Cardiac fibroblast (primary cell): Measurements from ENCODE around the gene TMEM53.
"Not testable (repeated sequence)": the region's sequence is repeated elsewhere in the genome, so short reads cannot be mapped to it uniquely, and the experiment has no call there.

Experiments
- DNase-seq, 2 donors: peaks; one replicate each; pipeline versions ENCODE4 v3.0.0 to v3.0.0-alpha.2; 2010; ENCODE audit warnings: low read depth in 2 of 2
- H3K4me3 ChIP-seq, 2 donors: replicated peaks in 1 of 2; 1 replicate in 1 of 2; 2 replicates in 1 of 2; pipeline ENCODE4 v1.5.1; 2011; ENCODE audit warnings: low read depth in 2 of 2, low read length in 2 of 2, mild to moderate bottlenecking in 2 of 2, moderate library complexity in 1 of 2
- TF ChIP-seq, protein P1 (sequence below): IDR thresholded peaks from one replicate; pipeline ENCODE4 v1.5.1; 2011; ENCODE audit warnings: low read depth, mild to moderate bottlenecking, low read length, inconsistent platforms

Gene TMEM53

DNA sequence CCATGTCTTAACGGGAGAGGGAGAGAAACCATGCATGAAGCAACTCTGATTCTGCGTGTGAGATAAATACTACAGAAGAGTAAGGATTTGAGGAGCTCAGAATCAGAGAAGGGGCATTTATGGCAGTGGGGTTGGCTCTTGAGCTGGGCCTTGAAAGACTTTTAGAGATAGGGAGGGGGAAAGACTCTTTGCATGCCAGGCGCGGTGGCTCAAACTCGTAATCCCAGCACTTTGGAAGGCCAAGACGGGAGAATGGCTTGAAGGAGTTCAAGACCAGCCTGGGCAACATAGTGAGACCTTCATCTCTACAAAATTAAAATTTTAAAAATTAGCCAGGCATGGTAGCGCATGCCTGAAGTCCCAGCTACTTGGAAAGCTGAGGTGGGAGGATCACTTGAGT is 905 bp upstream of the TMEM53 start:
- TF ChIP-seq, protein P1, sequence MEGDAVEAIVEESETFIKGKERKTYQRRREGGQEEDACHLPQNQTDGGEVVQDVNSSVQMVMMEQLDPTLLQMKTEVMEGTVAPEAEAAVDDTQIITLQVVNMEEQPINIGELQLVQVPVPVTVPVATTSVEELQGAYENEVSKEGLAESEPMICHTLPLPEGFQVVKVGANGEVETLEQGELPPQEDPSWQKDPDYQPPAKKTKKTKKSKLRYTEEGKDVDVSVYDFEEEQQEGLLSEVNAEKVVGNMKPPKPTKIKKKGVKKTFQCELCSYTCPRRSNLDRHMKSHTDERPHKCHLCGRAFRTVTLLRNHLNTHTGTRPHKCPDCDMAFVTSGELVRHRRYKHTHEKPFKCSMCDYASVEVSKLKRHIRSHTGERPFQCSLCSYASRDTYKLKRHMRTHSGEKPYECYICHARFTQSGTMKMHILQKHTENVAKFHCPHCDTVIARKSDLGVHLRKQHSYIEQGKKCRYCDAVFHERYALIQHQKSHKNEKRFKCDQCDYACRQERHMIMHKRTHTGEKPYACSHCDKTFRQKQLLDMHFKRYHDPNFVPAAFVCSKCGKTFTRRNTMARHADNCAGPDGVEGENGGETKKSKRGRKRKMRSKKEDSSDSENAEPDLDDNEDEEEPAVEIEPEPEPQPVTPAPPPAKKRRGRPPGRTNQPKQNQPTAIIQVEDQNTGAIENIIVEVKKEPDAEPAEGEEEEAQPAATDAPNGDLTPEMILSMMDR = no peak
- peak overlapping the region; percentile 67 to 83 for H3K4me3 ChIP-seq
- DNase-seq = no peak

DNA sequence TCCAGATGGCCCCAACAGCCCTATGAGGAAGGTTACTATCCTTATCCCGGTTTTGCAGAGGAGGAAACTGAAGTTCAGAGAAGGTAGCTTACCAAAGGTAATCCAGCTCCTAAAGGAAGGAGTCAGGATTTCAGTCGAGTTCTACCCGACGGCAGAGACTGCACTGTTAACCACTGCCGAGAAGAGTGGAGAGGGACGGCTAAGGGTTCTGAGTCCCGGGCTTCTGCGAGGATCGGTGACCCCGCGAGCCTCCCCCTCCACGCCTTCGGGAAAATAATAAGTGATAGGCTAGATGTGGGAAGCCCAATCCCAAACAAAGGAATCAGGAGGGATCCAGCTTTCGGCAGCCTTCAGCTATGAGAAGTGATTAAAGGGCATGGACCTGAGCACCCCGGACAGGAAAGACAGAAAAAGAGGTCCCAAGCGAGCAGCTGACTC is 587 bp downstream of the TMEM53 start:
- no peak for DNase-seq
- TF ChIP-seq, protein P1 = no peak
- peak overlapping the region; percentile 67 to 83 for H3K4me3 ChIP-seq

DNA sequence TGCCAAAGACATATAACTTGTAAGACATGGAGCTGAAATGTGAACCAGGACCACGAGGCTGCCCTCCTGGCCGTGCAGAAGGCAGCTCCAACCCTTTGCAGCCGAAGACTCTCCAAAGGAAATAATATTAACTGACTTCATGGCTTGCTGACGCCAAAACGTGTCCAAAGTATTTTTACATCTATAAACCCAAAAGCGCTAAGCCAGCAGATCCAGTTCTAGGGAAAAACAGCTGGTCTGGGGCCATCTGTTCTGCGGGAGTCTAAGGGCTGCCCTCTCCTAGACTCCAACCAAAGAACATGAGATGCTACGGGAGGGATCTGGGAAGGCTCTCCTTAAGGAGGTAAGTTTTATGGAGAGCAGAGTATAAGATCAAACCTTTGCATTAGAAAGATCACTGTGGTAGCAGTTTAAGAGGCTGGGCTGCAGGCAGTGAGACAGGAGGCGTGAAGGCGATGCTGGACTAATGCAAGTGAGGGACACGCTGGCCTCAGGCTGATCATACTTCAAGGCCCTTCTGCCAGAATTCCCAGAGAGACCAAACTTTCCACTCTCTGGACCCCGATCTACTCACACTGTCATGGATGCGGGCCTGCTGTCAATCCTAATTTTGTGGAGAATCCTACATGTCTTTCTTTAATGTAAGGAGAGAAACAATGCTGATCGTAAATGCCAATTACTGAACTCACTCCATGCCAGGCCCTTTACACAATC is 1.2 kb downstream of the TMEM53 start:
- peak overlapping the region; percentile 67 to 83 for H3K4me3 ChIP-seq
- no peak for DNase-seq
- TF ChIP-seq, protein P1 = no peak

DNA sequence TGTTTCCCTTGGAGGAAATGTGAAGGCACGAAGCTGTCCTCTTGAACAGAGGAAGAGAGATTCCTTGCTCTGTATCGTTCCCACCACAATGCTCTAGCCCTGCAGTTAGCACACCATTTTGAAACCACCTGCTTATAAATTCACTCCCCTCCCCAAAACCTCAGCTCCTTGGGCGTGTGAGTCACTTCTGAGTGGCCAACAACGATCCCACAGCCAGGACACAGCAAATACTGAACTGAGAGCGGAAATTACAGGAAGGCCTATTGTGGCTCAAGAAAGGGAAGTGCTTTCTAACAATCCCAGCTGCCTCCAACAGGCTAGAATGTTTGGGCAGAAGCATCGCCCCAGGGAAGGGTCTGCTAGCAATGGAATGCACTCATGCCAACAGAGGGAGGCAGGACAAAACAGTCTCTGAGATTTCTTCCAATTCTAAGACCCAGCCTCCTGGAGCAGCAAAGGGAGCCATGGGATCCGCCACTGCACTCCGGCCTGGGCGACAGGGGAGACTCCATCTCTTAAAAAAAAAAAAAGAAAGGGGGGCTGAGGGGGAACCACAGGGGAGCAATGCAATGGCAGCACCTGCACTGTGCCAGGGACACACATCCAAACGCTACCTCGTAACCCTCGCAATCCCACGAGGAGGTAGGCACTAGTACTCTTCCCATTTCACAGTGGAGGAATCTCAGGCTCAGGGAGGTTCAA is 1.9 kb downstream of the TMEM53 start:
- H3K4me3 ChIP-seq = no peak overlapping the region
- TF ChIP-seq, protein P1 = no peak
- DNase-seq = peak in 1 of 2 donors; percentile 58

DNA sequence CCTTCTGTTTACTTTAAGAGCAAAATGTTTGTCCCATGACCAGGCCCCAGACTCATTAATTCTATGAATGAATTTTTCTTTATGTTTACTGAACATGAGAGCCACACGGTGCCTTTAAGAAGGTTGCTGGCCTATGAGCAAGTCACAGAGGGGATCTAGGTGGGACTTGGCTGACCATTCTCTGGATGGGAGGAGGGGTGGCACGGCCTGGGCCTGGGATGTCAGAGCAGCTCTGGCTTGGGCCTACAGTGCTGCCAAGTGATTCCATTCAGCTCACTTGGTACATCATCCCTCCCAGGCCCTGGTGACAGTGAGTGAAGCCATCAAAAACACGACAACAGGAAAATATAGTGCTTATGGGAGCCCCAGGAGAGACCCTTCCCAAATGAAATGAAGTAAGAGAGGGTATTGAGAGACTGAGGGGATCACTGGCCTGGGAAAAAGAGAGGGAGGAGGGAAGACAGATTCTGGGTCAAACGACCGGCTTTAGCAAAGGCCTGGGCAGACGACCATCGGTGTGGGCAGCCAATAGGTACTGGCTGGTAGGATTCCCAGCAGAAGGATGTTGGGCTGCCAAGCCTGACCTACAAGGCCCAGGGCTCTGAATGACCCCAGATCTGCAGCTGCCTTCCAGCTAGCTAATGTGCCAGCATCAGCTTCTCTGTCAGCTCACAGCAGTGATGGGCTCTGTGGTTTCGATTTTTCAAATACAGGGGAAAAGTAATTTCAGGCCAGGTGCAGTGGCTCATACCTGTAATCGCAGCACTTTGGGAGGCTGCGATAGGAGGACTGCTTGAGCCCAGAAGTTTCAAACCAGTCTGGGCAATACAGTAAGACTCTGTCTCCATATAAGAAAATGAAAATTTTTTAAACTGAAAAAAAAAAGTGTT is 3.3 kb downstream of the TMEM53 start:
- no peak overlapping the region for H3K4me3 ChIP-seq
- DNase-seq = no peak
- TF ChIP-seq, protein P1 = no peak

DNA sequence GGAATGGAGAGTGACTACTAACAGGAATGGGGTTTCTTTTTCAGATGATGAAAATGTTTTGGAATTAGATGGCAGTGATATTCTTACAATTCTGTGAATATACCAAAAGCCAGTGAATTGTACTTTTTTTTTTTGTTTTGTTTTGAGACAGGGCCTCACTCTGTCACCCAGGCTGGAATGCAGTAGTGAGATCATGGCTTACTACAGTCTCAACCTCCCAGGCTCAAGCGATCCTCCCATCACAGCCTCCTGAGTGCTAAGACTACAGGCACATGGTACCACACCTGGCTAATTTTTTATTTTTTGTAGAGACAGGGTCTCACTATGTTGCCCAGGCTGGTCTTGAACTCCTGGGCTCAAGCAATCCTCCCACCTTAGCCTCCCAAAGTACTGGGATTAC is 7.6 kb downstream of the TMEM53 start:
- DNase-seq = peak in 1 of 2 donors; percentile 21
- H3K4me3 ChIP-seq = not testable (repeated sequence)
